ENCODE measurements around the gene PRDM11.

PRDM11 gene

GRCh38 chr11:45267052-45267451 lies 120.6 kb downstream of the PRDM11 start:
- DNase-seq = no peak

- no peak for DNase-seq
Measured at GRCh38 chr11:45267652-45268299, 121.3 kb downstream of the PRDM11 start.

GRCh38 chr11:45269678-45270077 lies 123.2 kb downstream of the PRDM11 start:
- no peak for DNase-seq

GRCh38 chr11:45270946-45271716 lies 124.7 kb downstream of the PRDM11 start:
- no peak for DNase-seq

GRCh38 chr11:45272701-45273100 lies 126.3 kb downstream of the PRDM11 start:
- peak; percentile 48 for DNase-seq

GRCh38 chr11:45273509-45273908 lies 127.1 kb downstream of the PRDM11 start:
- no peak for DNase-seq

- DNase-seq = no peak
Measured at GRCh38 chr11:45274206-45274605, 127.8 kb downstream of the PRDM11 start.

- DNase-seq = no peak
Measured at GRCh38 chr11:45275828-45276227, 129.4 kb downstream of the PRDM11 start.

GRCh38 chr11:45278714-45279113 lies 132.3 kb downstream of the PRDM11 start:
- DNase-seq = no peak

- no peak for DNase-seq
Measured at GRCh38 chr11:45279645-45280044, 133.2 kb downstream of the PRDM11 start.

- DNase-seq = peak; percentile 31
Measured at GRCh38 chr11:45280449-45280848, 134.0 kb downstream of the PRDM11 start.

- DNase-seq = no peak
Measured at GRCh38 chr11:45282081-45282480, 135.6 kb downstream of the PRDM11 start.

Measured in NCI-H774 (cell line).